Medulla oblongata (tissue), 1 donor: ENCODE measurements around the gene CDCP1.
"Not testable (repeated sequence)": the region's sequence is repeated elsewhere in the genome, so short reads cannot be mapped to it uniquely, and the experiment has no call there.

ENCODE experiments used
- DNase-seq: peaks from one replicate; pipeline ENCODE4 v3.0.0-alpha.2; 2015; ENCODE audit errors: extremely low spot score

The CDCP1 gene

DNA sequence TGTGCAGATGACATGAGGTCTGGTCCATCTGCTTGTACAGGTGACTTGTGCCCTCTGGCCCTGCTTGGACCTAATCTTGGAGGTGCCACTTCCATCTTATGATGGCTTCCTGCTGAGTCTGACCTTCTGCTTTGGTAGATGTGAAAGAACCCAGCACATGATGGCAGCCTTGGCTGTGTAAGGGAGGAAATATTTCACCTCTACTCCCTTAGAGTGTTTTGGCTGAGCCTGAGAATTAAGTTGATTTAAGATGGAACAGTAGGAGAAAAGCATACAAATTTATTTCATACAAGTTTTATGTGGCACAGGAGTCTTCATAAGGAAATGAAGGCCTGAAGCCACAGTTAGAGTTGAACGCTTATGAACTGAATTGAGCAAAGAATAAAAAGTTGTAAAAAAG is 27.6 kb upstream of the CDCP1 start:
- DNase-seq = no peak

GRCh38 chr3:45171283-45171682 is 25.1 kb upstream of the CDCP1 start:
- no peak for DNase-seq

DNA sequence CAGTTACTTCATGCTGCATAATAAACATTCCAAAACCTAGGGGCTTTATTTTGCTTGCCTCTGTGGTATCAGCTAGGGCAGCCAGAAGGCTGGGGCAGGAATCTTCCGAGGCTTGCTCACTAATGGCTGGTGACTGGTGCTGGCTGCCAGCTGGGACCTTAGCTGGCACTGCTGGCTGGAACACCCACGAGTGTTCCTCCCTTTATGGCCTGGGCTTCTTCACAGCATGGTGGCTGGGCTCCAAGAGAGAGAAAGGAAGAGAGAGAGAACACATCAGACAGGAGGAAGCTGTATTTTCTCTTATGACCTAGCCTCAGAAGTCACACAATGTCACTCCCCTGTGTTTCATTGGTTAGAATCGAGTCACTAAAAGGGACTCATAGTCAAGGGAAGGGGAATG is 23.9 kb upstream of the CDCP1 start:
- DNase-seq = peak; percentile 57

DNA sequence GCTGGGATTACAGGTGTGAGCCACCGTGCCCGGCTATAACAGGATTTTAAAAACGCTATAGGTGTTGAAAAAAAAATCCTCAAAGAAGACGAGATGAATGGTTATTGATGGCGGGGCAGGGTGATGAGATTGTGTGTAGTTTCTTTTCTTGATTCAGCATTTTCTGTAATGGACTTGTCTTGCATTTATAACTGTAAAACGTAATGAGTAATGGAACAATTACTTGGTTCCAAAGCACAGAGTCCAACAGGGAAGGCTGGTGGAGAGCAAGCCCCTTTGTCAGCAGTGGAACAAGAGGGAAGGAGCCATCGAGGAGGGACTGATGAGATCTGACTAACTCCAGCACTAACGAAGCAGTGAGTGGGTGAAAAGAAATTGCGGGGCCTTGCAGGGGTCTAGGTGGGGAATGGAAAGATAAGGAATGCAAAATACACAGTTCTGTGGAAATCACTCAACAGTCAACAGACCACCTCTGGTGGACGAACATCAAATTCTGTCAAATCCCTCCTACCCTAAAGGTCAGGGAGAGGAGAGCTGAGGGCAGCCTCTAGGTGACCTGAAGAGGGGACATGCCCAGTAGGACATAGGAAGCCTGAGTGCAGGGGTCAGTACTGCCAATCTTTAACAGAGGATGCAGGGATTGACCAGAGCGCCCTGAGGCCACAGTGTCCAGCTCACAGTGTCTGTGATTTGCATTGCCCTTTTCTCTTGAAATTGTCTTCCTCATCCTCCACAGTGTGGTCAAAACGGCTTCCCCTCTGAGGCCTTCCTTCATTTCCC is 23.1 kb upstream of the CDCP1 start:
- no peak for DNase-seq

GRCh38 chr3:45168451-45168850 is 22.3 kb upstream of the CDCP1 start:
- no peak for DNase-seq

DNA sequence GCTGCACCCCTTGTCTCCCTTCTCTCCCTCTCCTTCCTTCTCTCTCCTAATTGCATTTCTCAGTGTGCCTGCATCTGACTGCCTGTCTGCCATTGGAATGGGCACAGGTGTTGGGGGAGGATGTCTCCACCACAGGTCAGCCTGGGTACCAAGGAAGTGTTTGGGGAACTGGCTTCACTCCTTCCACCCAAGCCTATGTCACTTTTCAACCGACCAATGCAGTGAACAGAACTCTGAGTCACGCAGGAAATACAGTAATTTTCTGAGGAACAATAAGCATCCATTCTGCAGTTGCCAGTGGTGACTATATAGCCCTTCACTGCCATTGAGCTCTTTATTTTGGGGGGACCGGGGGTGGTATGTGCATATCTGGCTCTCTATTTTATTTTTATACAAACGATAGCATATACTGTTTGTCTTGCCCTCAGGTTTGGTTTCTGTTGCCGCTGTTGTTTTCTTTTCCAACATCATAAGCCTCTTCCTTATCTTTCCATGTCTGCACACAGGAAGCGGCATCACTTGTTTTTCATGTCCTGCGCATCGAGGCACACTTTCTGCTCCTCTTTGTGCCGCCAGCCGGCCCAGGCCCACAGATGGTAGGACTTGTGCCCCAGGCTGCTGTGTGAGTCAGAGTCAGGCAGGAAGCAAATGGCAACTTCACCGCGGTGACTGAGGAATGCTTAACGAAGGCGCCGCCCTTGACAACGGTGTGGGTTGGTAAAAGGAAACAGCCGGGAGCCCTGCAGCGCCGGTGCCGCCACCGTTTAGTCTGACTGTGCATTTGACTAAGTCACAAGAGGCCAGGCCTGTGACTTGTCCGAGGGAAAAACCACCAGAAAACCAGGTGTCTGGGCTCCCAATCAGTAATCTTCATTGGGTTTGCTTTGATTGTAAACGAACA is 21.1 kb upstream of the CDCP1 start:
- peak; percentile 56 for DNase-seq

GRCh38 chr3:45166321-45166879 is 20.2 kb upstream of the CDCP1 start:
- no peak for DNase-seq

DNA sequence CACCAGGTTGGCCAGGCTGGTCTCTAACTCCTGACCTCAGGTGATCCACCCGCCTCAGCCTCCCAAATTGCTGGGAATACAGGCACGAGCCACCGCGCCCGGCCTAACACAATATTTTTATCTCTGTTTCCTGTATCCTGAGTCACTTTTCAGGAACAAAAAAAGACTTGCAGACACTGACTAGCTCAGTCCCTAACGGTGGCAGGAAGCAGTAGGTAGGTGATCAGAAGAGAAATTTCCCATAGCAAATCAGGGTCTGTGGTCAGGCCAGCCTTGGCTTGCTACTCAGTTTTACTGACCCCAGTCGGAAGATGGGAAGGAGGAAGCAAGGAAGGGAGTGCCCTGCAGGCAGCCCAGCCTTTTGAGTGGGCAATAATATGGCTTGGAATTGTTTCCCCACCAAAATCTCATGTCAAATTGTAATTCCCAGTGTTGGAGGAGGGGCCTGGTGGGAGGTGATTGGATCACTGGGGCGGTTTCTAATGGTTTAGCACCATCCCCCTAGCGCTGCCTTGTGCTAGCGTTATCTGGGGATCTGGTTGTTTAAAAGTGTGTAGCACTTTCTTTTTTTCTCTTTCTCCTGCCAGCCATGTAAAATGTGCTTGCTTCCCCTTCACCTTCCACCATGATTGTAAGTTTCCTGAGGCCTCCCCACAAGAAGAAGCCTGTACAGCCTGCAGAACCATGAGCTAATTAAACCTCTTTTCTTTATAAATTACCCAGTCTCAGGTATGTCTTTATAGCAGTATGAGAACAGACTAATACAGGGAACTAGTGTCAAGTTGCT is 19.5 kb upstream of the CDCP1 start:
- DNase-seq = no peak

DNA sequence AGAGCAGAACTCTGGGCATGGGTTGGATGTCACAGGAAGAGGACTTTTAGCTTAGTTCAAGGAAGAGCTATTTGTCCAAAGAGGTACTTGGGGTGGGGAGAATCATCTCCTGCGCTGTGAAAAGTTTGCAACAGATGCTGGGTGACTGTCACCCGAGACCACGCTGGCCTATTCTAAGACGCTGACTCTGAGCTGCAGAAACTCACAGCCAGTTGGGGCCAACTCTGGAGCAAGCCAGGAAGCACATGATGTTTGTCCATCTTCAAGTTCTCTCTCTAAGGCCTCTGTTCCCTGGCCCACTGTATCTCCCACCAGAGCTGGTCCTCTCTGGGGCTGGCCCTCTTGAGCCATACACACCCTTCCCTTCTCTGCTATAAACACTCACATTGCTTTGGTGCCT is 17.9 kb upstream of the CDCP1 start:
- DNase-seq = no peak

- peak; percentile 42 for DNase-seq
Observed at GRCh38 chr3:45163481-45163880, 17.3 kb upstream of the CDCP1 start.

DNA sequence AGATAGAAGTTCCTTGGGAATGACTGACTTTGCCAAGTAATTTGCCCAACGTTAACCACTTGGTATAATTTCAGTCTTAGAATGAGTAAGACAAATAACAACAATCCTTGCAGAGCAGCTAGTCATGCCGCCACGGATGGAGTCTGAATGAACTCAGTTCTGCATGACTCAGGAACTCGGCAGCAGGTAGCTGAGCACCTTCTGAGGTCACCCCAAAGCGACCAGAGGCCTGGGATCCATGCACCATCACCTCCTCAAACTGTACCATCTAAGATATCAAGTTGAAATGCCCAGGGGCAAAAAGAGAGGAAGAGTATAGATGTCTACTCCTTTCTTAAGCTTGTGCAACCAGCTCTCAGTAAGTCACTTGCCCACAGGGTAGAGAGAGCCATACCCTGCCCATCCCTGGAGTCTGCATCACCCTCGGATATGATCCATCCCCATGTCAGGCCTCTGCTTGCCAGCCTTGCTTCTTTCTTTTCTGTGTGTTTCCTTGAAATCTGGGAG is 8.5 kb upstream of the CDCP1 start:
- no peak for DNase-seq

- DNase-seq = no peak
Observed at GRCh38 chr3:45153658-45154437, 7.7 kb upstream of the CDCP1 start.

- DNase-seq = no peak
Observed at GRCh38 chr3:45152307-45152706, 6.1 kb upstream of the CDCP1 start.

DNA sequence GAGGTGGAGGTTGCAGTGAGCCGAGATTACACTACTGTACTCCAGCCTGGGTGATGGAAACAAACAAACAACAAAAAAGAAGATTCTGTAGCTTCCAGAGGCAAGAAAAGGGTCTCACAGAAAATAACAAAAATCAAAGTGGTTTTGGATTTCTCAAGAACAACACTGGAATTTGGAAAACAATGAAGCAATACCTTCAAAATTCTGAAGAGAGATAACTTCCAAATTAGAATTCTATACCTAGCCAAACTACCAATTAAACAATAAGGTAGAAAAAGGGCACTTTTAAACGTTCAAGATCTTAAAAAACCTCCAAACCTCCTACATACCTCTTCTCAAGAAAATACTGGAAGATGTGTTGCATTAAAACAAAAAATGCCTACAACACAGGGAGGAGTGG is 4.9 kb upstream of the CDCP1 start:
- no peak for DNase-seq

- no peak for DNase-seq
Observed at GRCh38 chr3:45148921-45149320, 2.7 kb upstream of the CDCP1 start.

- no peak for DNase-seq
Observed at GRCh38 chr3:45145223-45145622, 955 bp downstream of the CDCP1 start.

DNA sequence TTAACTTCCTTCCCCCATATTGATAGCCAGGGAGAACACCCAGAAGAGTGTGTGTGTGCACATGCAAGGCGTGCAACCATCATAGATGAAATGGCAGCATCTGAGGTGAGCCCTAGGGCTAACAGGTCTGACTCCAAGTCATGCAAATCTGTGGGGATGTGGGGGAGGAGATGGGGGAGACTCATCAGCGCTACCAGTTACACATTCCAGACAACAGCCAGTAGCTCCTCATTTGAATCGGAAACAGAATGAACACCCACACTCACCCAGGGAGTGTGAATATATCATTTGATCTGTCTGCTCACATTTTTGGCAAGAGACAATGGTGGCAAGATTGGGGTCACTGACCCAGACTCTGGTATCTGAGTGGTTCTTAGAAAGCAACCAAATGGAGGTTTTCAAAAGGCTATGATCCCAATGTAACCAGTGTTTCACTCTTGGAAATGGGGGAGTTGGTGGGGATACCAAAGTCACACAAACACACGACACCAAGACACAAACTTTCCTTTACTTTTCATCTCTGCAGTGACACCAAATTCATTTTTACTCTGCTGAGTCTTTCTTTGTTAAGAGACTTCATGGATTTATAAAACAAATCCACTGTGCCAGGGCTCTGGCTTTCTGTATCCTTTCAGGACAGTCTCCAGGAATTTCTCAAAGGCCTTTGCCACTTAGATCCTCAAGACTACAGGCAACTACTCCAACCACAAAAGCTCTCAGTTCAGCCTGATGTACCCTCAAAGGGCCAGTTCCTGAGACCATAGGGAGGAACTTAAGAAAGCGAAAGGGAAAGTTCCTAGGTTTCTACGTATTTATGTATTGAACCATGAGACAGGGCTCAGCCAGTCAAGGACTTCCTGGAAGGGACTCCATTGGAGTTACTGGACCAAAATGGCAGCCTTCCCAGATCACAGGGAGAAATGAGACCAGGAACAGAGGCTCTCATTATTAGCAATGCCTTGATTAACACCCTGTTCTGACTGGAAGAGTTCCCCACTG is 2.2 kb downstream of the CDCP1 start:
- peak; percentile 74 for DNase-seq

- DNase-seq = not testable (repeated sequence)
Observed at GRCh38 chr3:45140770-45141155, 5.4 kb downstream of the CDCP1 start.

DNA sequence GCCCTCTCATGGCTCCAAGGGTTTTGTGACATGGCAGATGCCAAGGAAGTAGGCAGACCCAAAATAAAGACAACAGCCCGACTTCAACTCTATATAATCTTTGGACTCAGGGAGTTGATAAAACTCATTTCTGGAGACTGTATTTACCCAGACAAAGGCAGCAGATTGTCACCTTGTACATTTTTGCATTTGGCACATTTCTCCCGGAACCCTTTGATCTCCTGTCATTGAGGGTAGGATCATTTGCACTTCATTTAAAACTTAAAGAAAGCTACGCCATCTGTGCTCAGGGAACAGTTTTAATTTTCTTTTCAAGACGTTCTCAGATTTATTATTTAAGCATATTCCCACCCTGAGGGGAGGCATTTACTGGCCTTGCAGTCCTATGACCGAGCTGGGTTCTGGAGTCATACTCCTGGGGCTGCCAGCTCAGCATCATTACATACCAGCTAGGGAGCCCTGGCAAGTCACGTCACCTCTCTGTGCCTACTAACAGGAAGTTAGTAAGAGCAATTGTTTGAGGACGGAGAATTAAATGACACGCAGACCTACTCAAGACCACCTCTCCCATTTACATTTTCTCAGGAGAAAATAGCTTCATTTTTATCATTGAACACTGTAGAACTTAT is 5.9 kb downstream of the CDCP1 start:
- DNase-seq = no peak
